DMS153 (cell line): Measurements from ENCODE around the gene TBX6.

Source experiments
- DNase-seq: peaks from one replicate; lab custom pipeline; 2025; lab: John Stamatoyannopoulos, UW

TBX6 gene

GRCh38 chr16:30086291-30087140 lies 5.2 kb downstream of the TBX6 start:
- DNase-seq, result no peak

- no peak for DNase-seq
Observed at GRCh38 chr16:30085820-30086219, 5.9 kb downstream of the TBX6 start.

GRCh38 chr16:30085247-30085646 lies 6.5 kb downstream of the TBX6 start:
- no peak for DNase-seq

- no peak for DNase-seq
Observed at GRCh38 chr16:30084816-30085159, 6.9 kb downstream of the TBX6 start.

- no peak for DNase-seq
Observed at GRCh38 chr16:30084096-30084815, 7.5 kb downstream of the TBX6 start.

GRCh38 chr16:30083216-30084055 lies 8.3 kb downstream of the TBX6 start:
- no peak for DNase-seq

GRCh38 chr16:30082545-30083090 lies 9.1 kb downstream of the TBX6 start:
- no peak for DNase-seq

GRCh38 chr16:30079480-30079879 lies 12.2 kb downstream of the TBX6 start:
- DNase-seq, result no peak

- DNase-seq, result no peak
Observed at GRCh38 chr16:30078744-30079143, 13.0 kb downstream of the TBX6 start.

- DNase-seq, result no peak
Observed at GRCh38 chr16:30077656-30078055, 14.1 kb downstream of the TBX6 start.

- DNase-seq, result no peak
Observed at GRCh38 chr16:30076276-30076791, 15.4 kb downstream of the TBX6 start.

- DNase-seq, result peak; percentile 52
Observed at GRCh38 chr16:30075503-30076275, 16.0 kb downstream of the TBX6 start, which contains the start of gene PPP4C. Gene PPP4C, plus strand, starts transcription at chr16:30075994. Its CDS starts 384 bp downstream, at chr16:30076378.

- no peak for DNase-seq
Observed at GRCh38 chr16:30070490-30070889, 21.2 kb downstream of the TBX6 start.

- DNase-seq, result no peak
Observed at GRCh38 chr16:30069611-30070462, 21.9 kb downstream of the TBX6 start.

GRCh38 chr16:30068750-30069610 lies 22.7 kb downstream of the TBX6 start:
- DNase-seq, result no peak

- no peak for DNase-seq
Observed at GRCh38 chr16:30068333-30068732, 23.4 kb downstream of the TBX6 start.

- no peak for DNase-seq
Observed at GRCh38 chr16:30067584-30067916, 24.2 kb downstream of the TBX6 start.

GRCh38 chr16:30066761-30067583 lies 24.8 kb downstream of the TBX6 start:
- DNase-seq, result no peak
